ENCODE results near the gene PREB. TPM values are rescaled to one million over a fixed set of nuclear protein-coding genes. Genes with fewer than 3 reads are reported as not detected.

The PREB gene
- total and polyA plus RNA-seq, 2 of the 13 experiments (the other 11 are each of a cell fraction or from before 2014, with no cell fraction given) = 112 to 192 TPM

DNA sequence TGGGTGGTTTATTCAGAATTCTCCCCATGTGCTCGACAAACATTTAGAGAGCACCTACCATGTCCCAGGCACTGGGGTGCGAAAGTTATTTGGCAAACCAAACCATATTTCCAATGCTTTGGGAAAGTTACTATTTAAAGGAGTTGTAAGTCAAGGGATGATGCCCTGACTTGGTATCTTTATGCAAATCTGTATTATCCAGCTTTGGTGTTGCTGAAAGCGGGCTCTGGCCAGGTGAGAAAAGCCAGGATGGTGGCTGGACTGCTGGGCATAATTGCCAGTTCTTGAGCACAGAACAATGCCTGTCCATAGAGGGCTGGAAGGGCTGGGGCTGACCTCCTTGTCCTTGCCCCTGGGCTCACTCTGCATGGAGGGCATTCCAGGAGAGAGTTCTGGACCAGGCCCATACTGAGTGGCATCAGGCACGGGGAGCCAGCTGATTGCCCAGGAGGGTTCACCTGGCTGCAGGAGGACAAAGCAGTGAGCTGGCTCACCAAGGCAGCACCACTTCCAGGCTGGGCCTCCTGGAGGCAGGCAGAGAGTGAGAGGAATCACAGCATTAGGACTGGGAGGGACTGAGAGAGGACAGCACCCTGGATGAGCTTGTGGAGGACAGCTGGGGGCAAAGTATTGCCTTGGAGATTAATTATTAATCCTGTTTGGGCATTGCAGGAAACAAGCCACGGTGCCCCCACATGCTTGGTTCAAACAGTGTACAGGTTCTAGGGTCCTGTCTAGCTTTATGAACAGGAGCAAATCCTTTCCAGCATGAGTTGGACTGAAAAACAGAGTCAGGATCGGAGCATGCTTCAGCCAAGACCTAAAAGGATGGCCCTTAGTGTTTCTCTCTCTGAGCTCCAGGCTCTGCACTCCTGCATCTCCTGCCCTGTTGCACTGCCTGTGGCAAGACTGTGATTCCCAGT lies 40.7 kb downstream of the PREB start (continued):
- TF ChIP-seq, protein P1, sequence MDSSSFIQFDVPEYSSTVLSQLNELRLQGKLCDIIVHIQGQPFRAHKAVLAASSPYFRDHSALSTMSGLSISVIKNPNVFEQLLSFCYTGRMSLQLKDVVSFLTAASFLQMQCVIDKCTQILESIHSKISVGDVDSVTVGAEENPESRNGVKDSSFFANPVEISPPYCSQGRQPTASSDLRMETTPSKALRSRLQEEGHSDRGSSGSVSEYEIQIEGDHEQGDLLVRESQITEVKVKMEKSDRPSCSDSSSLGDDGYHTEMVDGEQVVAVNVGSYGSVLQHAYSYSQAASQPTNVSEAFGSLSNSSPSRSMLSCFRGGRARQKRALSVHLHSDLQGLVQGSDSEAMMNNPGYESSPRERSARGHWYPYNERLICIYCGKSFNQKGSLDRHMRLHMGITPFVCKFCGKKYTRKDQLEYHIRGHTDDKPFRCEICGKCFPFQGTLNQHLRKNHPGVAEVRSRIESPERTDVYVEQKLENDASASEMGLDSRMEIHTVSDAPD (CRISPR knock-in tag; IDR thresholded peaks at IDR 0.05) = peak; percentile 78; the same call in 1 of the 2 replicates
- TF ChIP-seq ZNF441 (CRISPR knock-in tag; IDR thresholded peaks at IDR 0.05; ENCODE audit: borderline replicate concordance) (peak; percentile 88; the same call in 1 of the 2 replicates), EED (CRISPR knock-in tag; IDR thresholded peaks at IDR 0.05) (no peak), KMT2B (CRISPR knock-in tag; IDR thresholded peaks at IDR 0.05) (no peak; the same call in 1 of the 2 replicates), ZNF850 (CRISPR knock-in tag; conservative IDR thresholded peaks at IDR 0.05) (no peak), SMC3 (IDR thresholded peaks at IDR 0.05; ENCODE audit: low read length) (no peak), NFKBIZ (CRISPR knock-in tag; IDR thresholded peaks at IDR 0.05) (peak; percentile 71; the same call in 1 of the 2 replicates), ZNF652 (CRISPR knock-in tag; IDR thresholded peaks at IDR 0.05; ENCODE audit: borderline replicate concordance, low read depth) (no peak), HNF4G (IDR thresholded peaks at IDR 0.05; ENCODE audit: borderline replicate concordance, low read depth, low read length) (peak; percentile 84), HNF4G (CRISPR knock-in tag; IDR thresholded peaks at IDR 0.05; ENCODE audit: borderline replicate concordance, low read depth) (peak; percentile 79), MBD4 (IDR thresholded peaks at IDR 0.05; ENCODE audit: borderline replicate concordance, low read length) (no peak), HES4 (CRISPR knock-in tag; IDR thresholded peaks at IDR 0.05; ENCODE audit: borderline replicate concordance) (no peak), ATF7-NPFF (CRISPR knock-in tag; IDR thresholded peaks at IDR 0.05; ENCODE audit: low read depth) (no peak), TCF7 (IDR thresholded peaks at IDR 0.05; ENCODE audit: low read depth) (0 out of 2 replicates have a peak, but pooled peaks have one; percentile 20), SAP130 (CRISPR knock-in tag; IDR thresholded peaks at IDR 0.05; ENCODE audit: low read depth) (peak; percentile 95), SMARCC2 (IDR thresholded peaks at IDR 0.05) (no peak), SIX4 (CRISPR knock-in tag; IDR thresholded peaks at IDR 0.05) (peak; percentile 49; the same call in 1 of the 2 replicates), YY1 (IDR thresholded peaks at IDR 0.05; ENCODE audit: insufficient read depth, insufficient replicate concordance, low read depth, low read length) (no peak)
- TF ChIP-seq, protein P2, sequence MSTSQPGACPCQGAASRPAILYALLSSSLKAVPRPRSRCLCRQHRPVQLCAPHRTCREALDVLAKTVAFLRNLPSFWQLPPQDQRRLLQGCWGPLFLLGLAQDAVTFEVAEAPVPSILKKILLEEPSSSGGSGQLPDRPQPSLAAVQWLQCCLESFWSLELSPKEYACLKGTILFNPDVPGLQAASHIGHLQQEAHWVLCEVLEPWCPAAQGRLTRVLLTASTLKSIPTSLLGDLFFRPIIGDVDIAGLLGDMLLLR (CRISPR knock-in tag; IDR thresholded peaks at IDR 0.05) = no peak
- TF ChIP-seq, protein P3, sequence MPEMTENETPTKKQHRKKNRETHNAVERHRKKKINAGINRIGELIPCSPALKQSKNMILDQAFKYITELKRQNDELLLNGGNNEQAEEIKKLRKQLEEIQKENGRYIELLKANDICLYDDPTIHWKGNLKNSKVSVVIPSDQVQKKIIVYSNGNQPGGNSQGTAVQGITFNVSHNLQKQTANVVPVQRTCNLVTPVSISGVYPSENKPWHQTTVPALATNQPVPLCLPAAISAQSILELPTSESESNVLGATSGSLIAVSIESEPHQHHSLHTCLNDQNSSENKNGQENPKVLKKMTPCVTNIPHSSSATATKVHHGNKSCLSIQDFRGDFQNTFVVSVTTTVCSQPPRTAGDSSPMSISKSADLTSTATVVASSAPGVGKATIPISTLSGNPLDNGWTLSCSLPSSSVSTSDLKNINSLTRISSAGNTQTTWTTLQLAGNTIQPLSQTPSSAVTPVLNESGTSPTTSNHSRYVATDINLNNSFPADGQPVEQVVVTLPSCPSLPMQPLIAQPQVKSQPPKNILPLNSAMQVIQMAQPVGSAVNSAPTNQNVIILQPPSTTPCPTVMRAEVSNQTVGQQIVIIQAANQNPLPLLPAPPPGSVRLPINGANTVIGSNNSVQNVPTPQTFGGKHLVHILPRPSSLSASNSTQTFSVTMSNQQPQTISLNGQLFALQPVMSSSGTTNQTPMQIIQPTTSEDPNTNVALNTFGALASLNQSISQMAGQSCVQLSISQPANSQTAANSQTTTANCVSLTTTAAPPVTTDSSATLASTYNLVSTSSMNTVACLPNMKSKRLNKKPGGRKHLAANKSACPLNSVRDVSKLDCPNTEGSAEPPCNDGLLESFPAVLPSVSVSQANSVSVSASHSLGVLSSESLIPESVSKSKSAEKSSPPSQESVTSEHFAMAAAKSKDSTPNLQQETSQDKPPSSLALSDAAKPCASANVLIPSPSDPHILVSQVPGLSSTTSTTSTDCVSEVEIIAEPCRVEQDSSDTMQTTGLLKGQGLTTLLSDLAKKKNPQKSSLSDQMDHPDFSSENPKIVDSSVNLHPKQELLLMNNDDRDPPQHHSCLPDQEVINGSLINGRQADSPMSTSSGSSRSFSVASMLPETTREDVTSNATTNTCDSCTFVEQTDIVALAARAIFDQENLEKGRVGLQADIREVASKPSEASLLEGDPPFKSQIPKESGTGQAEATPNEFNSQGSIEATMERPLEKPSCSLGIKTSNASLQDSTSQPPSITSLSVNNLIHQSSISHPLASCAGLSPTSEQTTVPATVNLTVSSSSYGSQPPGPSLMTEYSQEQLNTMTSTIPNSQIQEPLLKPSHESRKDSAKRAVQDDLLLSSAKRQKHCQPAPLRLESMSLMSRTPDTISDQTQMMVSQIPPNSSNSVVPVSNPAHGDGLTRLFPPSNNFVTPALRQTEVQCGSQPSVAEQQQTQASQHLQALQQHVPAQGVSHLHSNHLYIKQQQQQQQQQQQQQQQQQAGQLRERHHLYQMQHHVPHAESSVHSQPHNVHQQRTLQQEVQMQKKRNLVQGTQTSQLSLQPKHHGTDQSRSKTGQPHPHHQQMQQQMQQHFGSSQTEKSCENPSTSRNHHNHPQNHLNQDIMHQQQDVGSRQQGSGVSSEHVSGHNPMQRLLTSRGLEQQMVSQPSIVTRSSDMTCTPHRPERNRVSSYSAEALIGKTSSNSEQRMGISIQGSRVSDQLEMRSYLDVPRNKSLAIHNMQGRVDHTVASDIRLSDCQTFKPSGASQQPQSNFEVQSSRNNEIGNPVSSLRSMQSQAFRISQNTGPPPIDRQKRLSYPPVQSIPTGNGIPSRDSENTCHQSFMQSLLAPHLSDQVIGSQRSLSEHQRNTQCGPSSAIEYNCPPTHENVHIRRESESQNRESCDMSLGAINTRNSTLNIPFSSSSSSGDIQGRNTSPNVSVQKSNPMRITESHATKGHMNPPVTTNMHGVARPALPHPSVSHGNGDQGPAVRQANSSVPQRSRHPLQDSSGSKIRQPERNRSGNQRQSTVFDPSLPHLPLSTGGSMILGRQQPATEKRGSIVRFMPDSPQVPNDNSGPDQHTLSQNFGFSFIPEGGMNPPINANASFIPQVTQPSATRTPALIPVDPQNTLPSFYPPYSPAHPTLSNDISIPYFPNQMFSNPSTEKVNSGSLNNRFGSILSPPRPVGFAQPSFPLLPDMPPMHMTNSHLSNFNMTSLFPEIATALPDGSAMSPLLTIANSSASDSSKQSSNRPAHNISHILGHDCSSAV (CRISPR knock-in tag; IDR thresholded peaks at IDR 0.05; ENCODE audit: borderline replicate concordance) = no peak; the same call in 1 of the 2 replicates

Measured in HepG2 (cell line).